Skeletal muscle cell (primary cell): ENCODE data around the gene CIZ1.
"Not testable (repeated sequence)": the region's sequence is repeated elsewhere in the genome, so short reads cannot be mapped to it uniquely, and the experiment has no call there.

Experiments
- DNase-seq: peaks from one replicate; pipeline ENCODE4 v3.0.0-alpha.2; 2010; ENCODE audit warnings: low read depth
- H3K4me3 ChIP-seq: 2 replicates; pipeline ENCODE4 v1.5.1; 2011; ENCODE audit warnings: low read depth, mild to moderate bottlenecking, control low read depth, low read length, moderate library complexity

The CIZ1 gene

DNA sequence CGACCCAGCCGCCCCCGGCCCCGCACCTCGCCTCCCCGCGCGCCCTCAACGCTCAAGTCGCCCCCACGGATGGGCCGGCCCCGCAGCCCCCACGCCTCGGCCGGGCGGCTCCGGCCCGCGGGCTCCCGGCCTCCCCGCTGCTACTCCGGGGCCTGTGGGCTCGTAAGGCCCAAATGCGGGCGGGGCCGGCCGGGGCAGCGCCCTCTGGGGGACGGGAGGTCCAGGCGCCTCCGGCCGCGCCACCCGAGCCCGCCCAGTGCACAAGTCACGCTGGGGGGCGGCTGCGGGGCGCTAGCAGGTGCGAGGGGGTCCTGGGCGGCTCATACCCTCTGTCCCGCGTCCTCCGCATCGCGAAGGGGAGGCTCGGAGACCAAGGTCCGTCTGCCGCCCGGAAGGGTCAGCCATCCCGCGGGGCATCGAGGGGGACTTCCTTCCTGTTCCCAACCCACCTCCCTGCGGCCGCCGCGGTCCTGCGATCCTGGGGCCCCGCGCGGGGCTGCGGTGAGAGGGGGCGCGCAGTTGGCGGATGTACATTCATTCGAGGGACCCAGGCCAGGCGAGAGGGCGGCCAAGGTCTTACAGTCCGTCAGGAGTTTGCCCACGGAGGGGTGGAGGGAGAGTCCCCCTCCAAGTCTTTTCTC lies at the start of gene CIZ1:
TSS of gene CIZ1 (minus strand) at position 167 of the 641 bp plus-strand sequence. CDS start 715 bp downstream, outside the sequence.
- H3K4me3 ChIP-seq, result peak within 1 kb of the TSS; percentile 83
- peak; percentile 25 for DNase-seq

GRCh38 chr9:128233817-128234406 lies 42.5 kb upstream of the CIZ1 start:
- no peak for DNase-seq
- H3K4me3 ChIP-seq, result no peak overlapping the region

- no peak for DNase-seq
- no peak overlapping the region for H3K4me3 ChIP-seq
These were observed 41.4 kb upstream of the CIZ1 start for GRCh38 chr9:128232528-128233428.

- DNase-seq, result no peak
These were observed 40.5 kb upstream of the CIZ1 start for GRCh38 chr9:128231638-128232527.

DNA sequence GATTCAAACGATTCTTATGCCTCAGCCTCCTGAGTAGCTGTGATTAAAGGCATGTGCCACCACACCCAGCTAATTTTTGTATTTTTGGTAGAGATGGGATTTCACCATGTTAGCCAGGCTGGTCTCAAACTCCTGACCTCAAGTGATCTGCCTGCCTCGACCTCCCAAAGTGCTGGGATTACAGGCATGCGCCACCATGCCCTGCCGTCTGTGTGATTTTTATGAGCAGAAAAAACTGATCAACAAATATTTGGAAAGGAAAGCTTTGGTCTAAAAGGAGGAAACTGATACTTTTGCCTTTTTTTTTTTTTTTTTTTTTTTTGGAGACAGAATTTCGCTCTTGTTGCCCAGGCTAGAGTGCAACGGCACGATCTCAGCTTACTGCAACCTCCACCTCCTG lies 39.5 kb upstream of the CIZ1 start:
- H3K4me3 ChIP-seq, DNase-seq: not testable (repeated sequence)

More at GRCh38 chr9:128231638-128232527, 40.5 kb upstream of the CIZ1 start:
- H3K4me3 ChIP-seq, result no peak overlapping the region

- H3K4me3 ChIP-seq, result no peak overlapping the region
- DNase-seq, result no peak
These were observed 35.0 kb upstream of the CIZ1 start for GRCh38 chr9:128226412-128226801.

GRCh38 chr9:128225770-128226411 lies 34.5 kb upstream of the CIZ1 start:
- no peak for DNase-seq
- H3K4me3 ChIP-seq, result no peak overlapping the region

DNA sequence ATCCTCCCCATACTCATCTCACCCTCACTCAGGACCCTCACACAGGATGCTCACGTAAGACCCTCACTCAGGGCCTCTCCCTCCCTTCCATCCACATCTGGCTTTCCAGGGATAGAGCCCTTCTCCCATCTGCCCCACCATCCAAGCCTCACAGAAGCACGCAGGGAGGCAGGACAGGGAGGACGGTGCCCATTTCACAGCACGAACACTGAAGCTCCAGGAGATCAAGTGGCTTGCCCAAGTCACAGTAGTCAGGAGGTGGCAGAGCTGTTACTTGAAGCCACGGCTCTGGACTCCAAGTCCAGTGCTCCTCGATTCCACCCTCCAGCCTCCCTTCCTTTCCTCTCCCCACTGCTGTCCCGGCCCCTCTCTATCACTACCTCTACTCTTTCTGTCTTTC lies 33.5 kb upstream of the CIZ1 start:
- no peak for DNase-seq
- H3K4me3 ChIP-seq, result no peak overlapping the region

DNA sequence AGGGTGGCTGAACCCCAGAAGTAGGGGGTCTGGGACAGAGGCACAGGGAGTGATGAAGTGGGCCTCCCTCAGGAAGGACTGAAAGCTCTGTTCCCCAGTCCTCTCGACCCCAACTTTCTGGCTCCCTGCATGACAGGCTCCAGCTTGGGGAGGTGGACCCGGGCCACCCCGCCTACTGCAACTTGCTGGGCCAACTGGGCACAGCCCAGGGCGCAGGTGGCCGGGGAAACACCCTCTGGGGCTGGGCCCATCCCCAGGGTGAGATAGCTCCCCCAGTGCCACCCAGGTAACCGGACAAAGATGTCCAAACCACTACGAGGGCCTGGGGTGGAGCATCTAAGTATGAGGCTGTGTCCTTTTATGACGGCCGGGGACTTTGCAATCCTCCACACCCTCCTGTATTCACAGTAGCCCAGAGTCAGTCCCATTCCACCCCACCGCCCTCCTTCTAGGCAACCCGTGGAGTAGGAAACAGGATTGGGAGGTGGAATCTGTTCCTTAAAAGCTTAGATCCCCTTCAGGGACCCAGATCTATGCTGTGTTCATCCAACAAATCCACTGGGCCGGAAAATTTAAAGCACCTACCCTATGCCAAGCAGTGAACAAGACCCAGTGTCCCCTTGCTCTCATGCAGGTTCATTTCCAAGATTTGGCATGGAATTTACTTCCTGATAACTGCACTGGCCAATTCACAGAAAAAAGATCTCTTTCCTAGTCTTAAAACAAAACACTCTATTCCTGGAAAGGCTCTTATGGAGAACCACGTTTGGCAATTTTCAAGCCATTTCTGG lies 31.7 kb upstream of the CIZ1 start:
- H3K4me3 ChIP-seq, result no peak overlapping the region

DNA sequence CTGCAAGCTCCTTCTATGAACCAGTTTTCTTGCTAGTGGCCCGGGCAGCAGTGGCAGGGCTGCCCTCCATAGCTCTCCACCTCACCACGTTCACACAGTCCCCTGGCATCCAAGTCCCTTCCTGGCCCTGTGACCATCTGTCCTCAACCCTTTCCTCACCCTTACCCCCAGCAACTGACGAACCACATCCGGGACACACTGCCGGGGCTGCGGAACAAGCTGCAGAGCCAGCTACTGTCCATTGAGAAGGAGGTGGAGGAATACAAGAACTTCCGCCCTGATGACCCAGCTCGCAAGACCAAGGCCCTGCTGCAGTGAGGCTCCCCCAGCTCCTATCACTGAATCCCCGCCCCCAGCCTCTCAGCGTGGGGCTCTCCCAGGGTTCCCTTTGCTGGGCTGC lies 30.7 kb upstream of the CIZ1 start:
- no peak overlapping the region for H3K4me3 ChIP-seq
- no peak for DNase-seq

More for the DNA sequence above, 31.7 kb upstream of the CIZ1 start:
- no peak for DNase-seq

GRCh38 chr9:128219831-128220230 lies 28.5 kb upstream of the CIZ1 start:
- no peak for DNase-seq
- H3K4me3 ChIP-seq, result no peak overlapping the region

GRCh38 chr9:128218518-128219389 lies 27.4 kb upstream of the CIZ1 start:
- H3K4me3 ChIP-seq, result peak overlapping the region; percentile 21
- no peak for DNase-seq

DNA sequence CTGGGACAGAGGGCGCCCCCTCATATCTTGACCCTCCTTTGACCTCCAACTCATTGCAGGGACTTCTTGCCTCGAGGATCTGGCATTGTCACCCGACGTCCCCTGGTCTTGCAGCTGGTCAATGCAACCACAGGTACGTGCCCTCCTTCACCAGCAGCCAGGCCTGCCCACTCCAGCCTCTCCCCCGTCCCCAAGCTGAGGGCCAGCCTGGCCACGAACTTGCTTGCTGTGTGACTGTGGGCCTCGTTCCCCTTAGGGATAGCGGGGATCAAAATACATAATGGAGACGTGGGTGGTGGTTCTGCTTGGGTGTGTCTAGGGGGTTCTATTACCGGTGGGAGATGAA lies 26.8 kb upstream of the CIZ1 start:
- no peak for DNase-seq
- H3K4me3 ChIP-seq, result peak overlapping the region; percentile 21

DNA sequence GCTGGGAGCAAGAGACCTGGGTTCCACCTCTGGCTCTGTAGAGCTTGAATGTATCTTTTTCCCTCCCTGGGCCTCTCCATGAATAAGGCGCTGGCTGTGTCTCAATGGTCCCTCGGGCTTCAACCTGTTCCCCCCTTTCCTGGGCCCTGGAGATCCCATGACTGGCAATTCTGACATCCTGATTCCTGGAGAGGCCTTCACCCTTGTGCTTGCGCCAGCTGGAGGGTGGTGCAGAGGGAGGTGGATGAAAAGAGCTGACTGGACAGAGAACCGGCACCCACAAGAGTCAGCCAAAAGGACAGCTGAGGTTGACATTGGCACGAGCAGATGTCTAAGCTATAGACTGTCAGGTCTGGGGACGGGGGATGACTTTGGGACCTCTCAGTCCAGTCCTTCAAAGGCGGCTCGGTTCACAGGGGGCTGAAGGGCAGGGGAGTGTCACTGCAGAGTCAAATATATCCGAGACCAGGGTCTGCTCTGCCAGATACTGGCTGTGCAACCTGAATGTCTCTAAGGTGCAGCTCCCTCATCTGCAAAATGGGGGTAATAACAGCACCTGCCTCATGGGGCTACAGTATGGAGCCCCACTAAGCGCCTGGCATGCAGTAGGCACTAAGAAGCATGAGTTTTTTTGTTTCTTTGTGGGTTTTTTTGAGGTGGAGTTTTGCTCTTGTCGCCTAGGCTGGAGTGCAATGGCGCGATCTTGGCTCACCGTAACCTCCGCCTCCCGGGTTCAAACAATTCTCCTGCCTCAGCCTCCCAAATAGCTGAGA lies 25.6 kb upstream of the CIZ1 start:
- H3K4me3 ChIP-seq, result no peak overlapping the region
- DNase-seq, result no peak

- no peak overlapping the region for H3K4me3 ChIP-seq
- peak; percentile 66 for DNase-seq
These were observed 24.4 kb upstream of the CIZ1 start for GRCh38 chr9:128215491-128216409.
